Measurements from ENCODE around the gene GALNT18.

Gene GALNT18

GRCh38 chr11:11336664-11337063, 285.1 kb downstream of the GALNT18 start:
- H3K4ac ChIP-seq (ENCODE audit: low read length), result no peak overlapping the region
- no peak overlapping the region for H3K27ac ChIP-seq (replicated peaks; ENCODE audit: low read length)
- H3K9me3 ChIP-seq (replicated peaks in 1 of 2; ENCODE audit: control insufficient read depth in 2 of 2, insufficient read depth in 1 of 2, low read depth in 1 of 2, low read length in 2 of 2), result no peaks in the 10 kb centered on the region
- no peak overlapping the region for H2AFZ ChIP-seq (ENCODE audit: low read length)
- H3K14ac ChIP-seq (ENCODE audit: low read length), result no peak overlapping the region
- peaks cover 0 to 2% of the 10 kb centered on the region in 2 donors for H3K4me1 ChIP-seq (ENCODE audit: control insufficient read depth in 2 of 2, insufficient read depth in 1 of 2, low read depth in 1 of 2, low read length in 2 of 2)
- no peak for DNase-seq (ENCODE audit: low spot score)
- no peak overlapping the region for H3K18ac ChIP-seq (ENCODE audit: low read length)
- no peaks in the 10 kb centered on the region for H3K79me1 ChIP-seq (ENCODE audit: low read depth, low read length)
- WGBS, 2 donors (ENCODE audit: extremely low coverage in 2 of 2, insufficient read length in 2 of 2, insufficient replicate concordance in 1 of 2), result no CpG with 5 or more reads among the region's 4 CpGs
- H3K36me3 ChIP-seq (replicated peaks in 1 of 2; ENCODE audit: control insufficient read depth in 2 of 2, insufficient read depth in 2 of 2, low read length in 2 of 2), result no peaks in the 10 kb centered on the region
- H2AK5ac ChIP-seq (ENCODE audit: low read depth, low read length), result no peak overlapping the region
- no peak overlapping the region for H2BK5ac ChIP-seq (ENCODE audit: low read length)
- H2BK12ac ChIP-seq (ENCODE audit: low read length), result no peak overlapping the region
- H3K4me2 ChIP-seq (ENCODE audit: insufficient read depth, low read length, poor library complexity, severe bottlenecking), result no peak overlapping the region
- no peaks in the 10 kb centered on the region for H3K27me3 ChIP-seq (ENCODE audit: control insufficient read depth in 3 of 3, insufficient read depth in 3 of 3, low read depth in 1 of 3, low read length in 3 of 3)
- no peak overlapping the region for H3K23ac ChIP-seq (ENCODE audit: low read depth, low read length, poor library complexity)
- no peak overlapping the region for H4K91ac ChIP-seq (ENCODE audit: low read depth, low read length, poor library complexity)
- H3K9ac ChIP-seq (ENCODE audit: low read depth, low read length, poor library complexity), result no peak overlapping the region
- no peak overlapping the region for H3K4me3 ChIP-seq (ENCODE audit: low read length in 2 of 2)
- no peak overlapping the region for H2BK15ac ChIP-seq (ENCODE audit: low read length)
- H2BK120ac ChIP-seq (ENCODE audit: low read depth, low read length), result no peak overlapping the region
- H4K8ac ChIP-seq (ENCODE audit: low read depth, low read length), result no peak overlapping the region

- Histone ChIP-seq H3K18ac (ENCODE audit: low read length) (no peak overlapping the region), H3K9ac (ENCODE audit: low read depth, low read length, poor library complexity) (no peak overlapping the region), H3K36me3 (replicated peaks in 1 of 2; ENCODE audit: control insufficient read depth in 2 of 2, insufficient read depth in 2 of 2, low read length in 2 of 2) (no peaks in the 10 kb centered on the region), H3K23ac (ENCODE audit: low read depth, low read length, poor library complexity) (no peak overlapping the region), H3K4me1 (ENCODE audit: control insufficient read depth in 2 of 2, insufficient read depth in 1 of 2, low read depth in 1 of 2, low read length in 2 of 2) (peaks cover 0 to 2% of the 10 kb centered on the region in 2 donors), H3K14ac (ENCODE audit: low read length) (no peak overlapping the region), H4K91ac (ENCODE audit: low read depth, low read length, poor library complexity) (no peak overlapping the region), H2AK5ac (ENCODE audit: low read depth, low read length) (no peak overlapping the region), H3K9me3 (replicated peaks in 1 of 2; ENCODE audit: control insufficient read depth in 2 of 2, insufficient read depth in 1 of 2, low read depth in 1 of 2, low read length in 2 of 2) (no peaks in the 10 kb centered on the region), H2BK5ac (ENCODE audit: low read length) (no peak overlapping the region), H3K27ac (replicated peaks; ENCODE audit: low read length) (no peak overlapping the region), H2AFZ (ENCODE audit: low read length) (no peak overlapping the region), H3K4me3 (ENCODE audit: low read length in 2 of 2) (no peak overlapping the region), H3K27me3 (ENCODE audit: control insufficient read depth in 3 of 3, insufficient read depth in 3 of 3, low read depth in 1 of 3, low read length in 3 of 3) (no peaks in the 10 kb centered on the region), H3K79me1 (ENCODE audit: low read depth, low read length) (no peaks in the 10 kb centered on the region), H2BK12ac (ENCODE audit: low read length) (no peak overlapping the region), H4K8ac (ENCODE audit: low read depth, low read length) (no peak overlapping the region), H2BK15ac (ENCODE audit: low read length) (no peak overlapping the region), H2BK120ac (ENCODE audit: low read depth, low read length) (no peak overlapping the region), H3K4me2 (ENCODE audit: insufficient read depth, low read length, poor library complexity, severe bottlenecking) (no peak overlapping the region), H3K4ac (ENCODE audit: low read length) (no peak overlapping the region)
- no peak for DNase-seq (ENCODE audit: low spot score)
- no CpG with 5 or more reads among the region's 2 CpGs for WGBS, 2 donors (ENCODE audit: extremely low coverage in 2 of 2, insufficient read length in 2 of 2, insufficient replicate concordance in 1 of 2)
These were observed 286.8 kb downstream of the GALNT18 start for GRCh38 chr11:11335043-11335442.

- Histone ChIP-seq H2BK12ac (ENCODE audit: low read length) (no peak overlapping the region), H3K14ac (ENCODE audit: low read length) (no peak overlapping the region), H3K9ac (ENCODE audit: low read depth, low read length, poor library complexity) (no peak overlapping the region), H3K4ac (ENCODE audit: low read length) (no peak overlapping the region), H2BK120ac (ENCODE audit: low read depth, low read length) (no peak overlapping the region), H3K36me3 (replicated peaks in 1 of 2; ENCODE audit: control insufficient read depth in 2 of 2, insufficient read depth in 2 of 2, low read length in 2 of 2) (no peaks in the 10 kb centered on the region), H2AK5ac (ENCODE audit: low read depth, low read length) (no peak overlapping the region), H3K18ac (ENCODE audit: low read length) (no peak overlapping the region), H3K9me3 (replicated peaks in 1 of 2; ENCODE audit: control insufficient read depth in 2 of 2, insufficient read depth in 1 of 2, low read depth in 1 of 2, low read length in 2 of 2) (no peaks in the 10 kb centered on the region), H2BK15ac (ENCODE audit: low read length) (no peak overlapping the region), H3K4me1 (ENCODE audit: control insufficient read depth in 2 of 2, insufficient read depth in 1 of 2, low read depth in 1 of 2, low read length in 2 of 2) (peaks cover 0 to 2% of the 10 kb centered on the region in 2 donors), H3K27me3 (ENCODE audit: control insufficient read depth in 3 of 3, insufficient read depth in 3 of 3, low read depth in 1 of 3, low read length in 3 of 3) (no peaks in the 10 kb centered on the region), H2BK5ac (ENCODE audit: low read length) (no peak overlapping the region), H3K4me3 (ENCODE audit: low read length in 2 of 2) (no peak overlapping the region), H3K27ac (replicated peaks; ENCODE audit: low read length) (no peak overlapping the region), H3K4me2 (ENCODE audit: insufficient read depth, low read length, poor library complexity, severe bottlenecking) (no peak overlapping the region), H3K79me1 (ENCODE audit: low read depth, low read length) (no peaks in the 10 kb centered on the region), H4K91ac (ENCODE audit: low read depth, low read length, poor library complexity) (no peak overlapping the region), H2AFZ (ENCODE audit: low read length) (no peak overlapping the region), H4K8ac (ENCODE audit: low read depth, low read length) (no peak overlapping the region), H3K23ac (ENCODE audit: low read depth, low read length, poor library complexity) (no peak overlapping the region)
- no peak for DNase-seq (ENCODE audit: low spot score)
- no CpG with 5 or more reads among the region's 4 CpGs for WGBS, 2 donors (ENCODE audit: extremely low coverage in 2 of 2, insufficient read length in 2 of 2, insufficient replicate concordance in 1 of 2)
These were observed 287.2 kb downstream of the GALNT18 start for GRCh38 chr11:11334607-11335006.

- Histone ChIP-seq H2BK12ac (ENCODE audit: low read length) (no peak overlapping the region), H3K36me3 (replicated peaks in 1 of 2; ENCODE audit: control insufficient read depth in 2 of 2, insufficient read depth in 2 of 2, low read length in 2 of 2) (no peaks in the 10 kb centered on the region), H2BK15ac (ENCODE audit: low read length) (no peak overlapping the region), H3K4me2 (ENCODE audit: insufficient read depth, low read length, poor library complexity, severe bottlenecking) (no peak overlapping the region), H3K79me1 (ENCODE audit: low read depth, low read length) (no peaks in the 10 kb centered on the region), H3K23ac (ENCODE audit: low read depth, low read length, poor library complexity) (no peak overlapping the region), H3K18ac (ENCODE audit: low read length) (no peak overlapping the region), H4K8ac (ENCODE audit: low read depth, low read length) (no peak overlapping the region), H3K27ac (replicated peaks; ENCODE audit: low read length) (no peak overlapping the region), H3K9ac (ENCODE audit: low read depth, low read length, poor library complexity) (no peak overlapping the region), H3K9me3 (replicated peaks in 1 of 2; ENCODE audit: control insufficient read depth in 2 of 2, insufficient read depth in 1 of 2, low read depth in 1 of 2, low read length in 2 of 2) (no peaks in the 10 kb centered on the region), H3K4me3 (ENCODE audit: low read length in 2 of 2) (no peak overlapping the region), H3K14ac (ENCODE audit: low read length) (no peak overlapping the region), H2AK5ac (ENCODE audit: low read depth, low read length) (no peak overlapping the region), H2AFZ (ENCODE audit: low read length) (no peak overlapping the region), H3K4me1 (ENCODE audit: control insufficient read depth in 2 of 2, insufficient read depth in 1 of 2, low read depth in 1 of 2, low read length in 2 of 2) (no peaks in the 10 kb centered on the region), H3K27me3 (ENCODE audit: control insufficient read depth in 3 of 3, insufficient read depth in 3 of 3, low read depth in 1 of 3, low read length in 3 of 3) (no peaks in the 10 kb centered on the region), H3K4ac (ENCODE audit: low read length) (no peak overlapping the region), H2BK5ac (ENCODE audit: low read length) (no peak overlapping the region), H2BK120ac (ENCODE audit: low read depth, low read length) (no peak overlapping the region), H4K91ac (ENCODE audit: low read depth, low read length, poor library complexity) (no peak overlapping the region)
- WGBS, 2 donors (ENCODE audit: extremely low coverage in 2 of 2, insufficient read length in 2 of 2, insufficient replicate concordance in 1 of 2), result no CpG with 5 or more reads among the region's 5 CpGs
- no peak for DNase-seq (ENCODE audit: low spot score)
These were observed 289.6 kb downstream of the GALNT18 start for GRCh38 chr11:11332141-11332710.

Measured in neuronal stem cell (in vitro differentiated cells).